ENCODE results near the gene PCED1B.

Gene PCED1B

GRCh38 chr12:47242426-47242825 is 163.0 kb downstream of the PCED1B start:
- no peak overlapping the region for H3K27ac ChIP-seq
- no peak for TF ChIP-seq CTCF (IDR thresholded peaks at IDR 0.05)
- H3K4me3 ChIP-seq, result no peak overlapping the region
- no peak for DNase-seq (ENCODE audit: low spot score)

GRCh38 chr12:47244835-47245234 is 165.4 kb downstream of the PCED1B start:
- H3K27ac ChIP-seq, result no peak overlapping the region
- no peak overlapping the region for H3K4me3 ChIP-seq
- no peak for TF ChIP-seq CTCF (IDR thresholded peaks at IDR 0.05)
- no peak for DNase-seq (ENCODE audit: low spot score)

GRCh38 chr12:47245623-47246022 is 166.2 kb downstream of the PCED1B start:
- no peak for TF ChIP-seq CTCF (IDR thresholded peaks at IDR 0.05)
- DNase-seq (ENCODE audit: low spot score), result no peak
- Histone ChIP-seq H3K4me3 (no peak overlapping the region), H3K27ac (no peak overlapping the region)

GRCh38 chr12:47247418-47247817 is 168.0 kb downstream of the PCED1B start:
- Histone ChIP-seq H3K27ac (no peak overlapping the region), H3K4me3 (no peak overlapping the region)
- no peak for TF ChIP-seq CTCF (IDR thresholded peaks at IDR 0.05)
- DNase-seq (ENCODE audit: low spot score), result no peak

- no peak for TF ChIP-seq CTCF (IDR thresholded peaks at IDR 0.05)
- Histone ChIP-seq H3K4me3 (no peak overlapping the region), H3K27ac (no peak overlapping the region)
- no peak for DNase-seq (ENCODE audit: low spot score)
Observed at GRCh38 chr12:47249082-47249481, 169.7 kb downstream of the PCED1B start.

- no peak for DNase-seq (ENCODE audit: low spot score)
- TF ChIP-seq CTCF (IDR thresholded peaks at IDR 0.05), result no peak
- H3K27ac ChIP-seq, result no peak overlapping the region
Observed at GRCh38 chr12:47249719-47250357, 170.4 kb downstream of the PCED1B start.

GRCh38 chr12:47251919-47252318 is 172.5 kb downstream of the PCED1B start:
- Histone ChIP-seq H3K4me3 (no peak overlapping the region), H3K27ac (no peak overlapping the region)
- DNase-seq (ENCODE audit: low spot score), result no peak
- no peak for TF ChIP-seq CTCF (IDR thresholded peaks at IDR 0.05)

More at GRCh38 chr12:47249719-47250357, 170.4 kb downstream of the PCED1B start:
- no peak overlapping the region for H3K4me3 ChIP-seq

Data from coronary artery (tissue), 2 donors.